Astrocyte (in vitro differentiated cells and primary cell): ENCODE results near the gene ASB10.

Experiments
- CTCF ChIP-seq: IDR thresholded peaks from 2 replicates; pipeline ENCODE4 v1.5.1; 2011; ENCODE audit warnings: low read depth, mild to moderate bottlenecking, inconsistent platforms, low read length, moderate library complexity; ENCODE audit not compliant: insufficient read depth
- EZH2 ChIP-seq: IDR thresholded peaks from 2 replicates; pipeline ENCODE4 v1.6.1; 2012; ENCODE audit warnings: mild to moderate bottlenecking, low read length, inconsistent platforms; ENCODE audit not compliant: insufficient read depth

- no peak for TF ChIP-seq CTCF
- TF ChIP-seq EZH2 = no peak
These were observed 40.3 kb downstream of the ASB10 start for GRCh38 chr7:151146761-151147160.
